Measurements from ENCODE around the gene LACC1.

GRCh38 chr13:43936647-43937046, 56.9 kb downstream of the LACC1 start:
- TF ChIP-seq TAF1 (IDR thresholded peaks at IDR 0.05; ENCODE audit: low read depth) (no peak), REST (IDR thresholded peaks at IDR 0.05; ENCODE audit: low read depth) (no peak), MAX (IDR thresholded peaks at IDR 0.05) (no peak), EP300 (IDR thresholded peaks at IDR 0.05; ENCODE audit: borderline replicate concordance) (no peak), CREB1 (IDR thresholded peaks at IDR 0.05; ENCODE audit: low read depth) (no peak), FOXM1 (IDR thresholded peaks at IDR 0.05; ENCODE audit: borderline replicate concordance, low read depth) (no peak)
